NCI-H1092 treated with DMSO at 0.1 percent for 48 hours (cell line): ENCODE data around the gene GABRG3.

Experiments used
- DNase-seq: peaks from one replicate; lab custom pipeline; 2025; lab: John Stamatoyannopoulos, UW

The GABRG3 gene

GRCh38 chr15:27466758-27467157 is 495.8 kb downstream of the GABRG3 start:
- no peak for DNase-seq

GRCh38 chr15:27468151-27468591 is 497.2 kb downstream of the GABRG3 start:
- DNase-seq = no peak

GRCh38 chr15:27473845-27474244 is 502.9 kb downstream of the GABRG3 start:
- DNase-seq = no peak

- DNase-seq = no peak
Measured at GRCh38 chr15:27475395-27475794, 504.4 kb downstream of the GABRG3 start.

- DNase-seq = peak; percentile 28
Measured at GRCh38 chr15:27479296-27480140, 508.5 kb downstream of the GABRG3 start.

GRCh38 chr15:27480141-27480530 is 509.2 kb downstream of the GABRG3 start:
- no peak for DNase-seq

- no peak for DNase-seq
Measured at GRCh38 chr15:27480642-27481041, 509.7 kb downstream of the GABRG3 start.

GRCh38 chr15:27481768-27482167 is 510.8 kb downstream of the GABRG3 start:
- no peak for DNase-seq

- DNase-seq = no peak
Measured at GRCh38 chr15:27482287-27482686, 511.3 kb downstream of the GABRG3 start.

- DNase-seq = no peak
Measured at GRCh38 chr15:27483124-27483523, 512.1 kb downstream of the GABRG3 start.

GRCh38 chr15:27485265-27485664 is 514.3 kb downstream of the GABRG3 start:
- DNase-seq = no peak

GRCh38 chr15:27486051-27486450 is 515.1 kb downstream of the GABRG3 start:
- DNase-seq = peak; percentile 11

- peak; percentile 19 for DNase-seq
Measured at GRCh38 chr15:27486683-27487647, 516.0 kb downstream of the GABRG3 start.

- DNase-seq = no peak
Measured at GRCh38 chr15:27487846-27488245, 516.9 kb downstream of the GABRG3 start.

GRCh38 chr15:27490867-27491595 is 520.0 kb downstream of the GABRG3 start:
- no peak for DNase-seq

GRCh38 chr15:27491666-27492621 is 521.0 kb downstream of the GABRG3 start:
- DNase-seq = no peak

GRCh38 chr15:27495963-27496459 is 525.0 kb downstream of the GABRG3 start:
- peak; percentile 17 for DNase-seq

- DNase-seq = no peak
Measured at GRCh38 chr15:27498700-27499099, 527.7 kb downstream of the GABRG3 start.

GRCh38 chr15:27499191-27499590 is 528.2 kb downstream of the GABRG3 start:
- no peak for DNase-seq

GRCh38 chr15:27499719-27500118 is 528.7 kb downstream of the GABRG3 start:
- no peak for DNase-seq

GRCh38 chr15:27500206-27500605 is 529.2 kb downstream of the GABRG3 start:
- DNase-seq = no peak
